ENCODE results near the gene OR8G5.

The OR8G5 gene

DNA sequence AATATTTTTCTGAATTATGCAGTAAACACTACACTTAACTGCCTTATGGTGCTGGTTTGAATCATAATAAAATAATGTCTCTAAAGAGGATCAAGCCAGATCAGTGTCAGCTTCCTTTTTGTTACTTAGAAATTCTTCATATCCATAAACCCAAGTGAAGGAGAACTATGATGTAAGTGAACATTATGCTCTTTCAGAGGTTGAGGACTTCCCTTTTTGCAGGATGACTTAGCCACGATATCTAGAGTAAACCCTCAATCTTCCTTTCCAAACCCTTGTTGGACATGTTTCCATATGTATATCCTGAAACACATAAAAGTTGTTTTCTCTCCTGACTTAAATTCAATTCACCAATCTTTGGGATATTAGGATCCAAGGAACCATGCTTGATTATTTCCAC, 38.5 kb downstream of the OR8G5 start:
- DNase-seq = no peak

DNA sequence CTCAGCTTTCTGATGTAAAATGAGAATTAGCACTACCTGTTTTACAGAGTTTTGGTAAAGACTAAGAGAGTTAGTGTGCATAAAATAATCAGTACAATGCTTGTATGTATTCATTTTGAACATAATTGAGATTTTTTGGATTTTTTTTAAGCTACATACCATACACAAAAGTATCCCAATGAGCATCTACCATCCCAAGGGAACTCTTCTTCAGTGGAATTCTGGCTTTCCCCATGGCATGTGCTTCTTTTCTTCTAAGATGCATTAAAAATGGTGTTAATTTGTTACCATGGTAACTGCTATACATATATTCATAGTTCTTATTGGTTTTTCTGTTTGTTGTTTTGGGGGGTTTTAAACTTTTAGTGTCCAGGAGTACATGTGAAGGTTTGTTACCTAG, 39.8 kb downstream of the OR8G5 start:
- DNase-seq = no peak

DNA sequence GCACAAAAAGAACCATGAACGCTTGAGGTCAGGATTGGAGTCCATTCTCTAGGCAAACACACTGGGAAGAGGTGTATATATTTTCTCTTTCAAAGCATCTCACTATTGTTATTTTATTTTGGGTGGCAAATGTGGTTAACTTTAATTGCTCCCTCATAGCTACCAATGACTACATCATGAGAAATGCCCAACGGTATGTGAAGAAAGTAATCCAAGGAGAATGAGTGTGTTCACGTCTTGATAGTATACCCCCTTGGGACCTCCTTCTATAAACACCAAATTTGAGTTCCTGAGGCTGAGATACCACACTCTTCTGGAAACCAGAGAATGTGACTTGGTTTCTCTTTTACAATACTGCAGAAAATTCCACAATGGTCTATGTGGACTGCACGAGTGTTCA, 41.7 kb downstream of the OR8G5 start:
- no peak for DNase-seq

DNA sequence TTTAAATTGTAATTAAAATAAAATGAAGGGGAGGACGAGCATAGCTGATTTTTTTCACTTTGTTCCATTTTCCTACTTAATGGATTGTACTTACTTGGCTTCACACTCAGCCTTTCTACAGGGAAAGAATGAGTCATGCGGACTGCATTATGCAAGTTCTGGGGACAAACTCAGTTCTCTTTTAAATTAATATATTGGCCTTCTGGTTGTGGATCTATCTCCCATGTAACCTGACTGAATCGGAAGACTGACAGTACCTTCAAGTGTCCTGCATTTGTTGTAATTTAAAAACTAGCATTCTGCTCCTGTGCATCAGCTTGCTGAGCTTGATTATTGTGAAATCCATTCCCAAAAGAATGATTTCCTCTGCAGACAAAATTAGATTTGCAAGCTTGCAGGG, 45.4 kb downstream of the OR8G5 start:
- no peak for DNase-seq

DNA sequence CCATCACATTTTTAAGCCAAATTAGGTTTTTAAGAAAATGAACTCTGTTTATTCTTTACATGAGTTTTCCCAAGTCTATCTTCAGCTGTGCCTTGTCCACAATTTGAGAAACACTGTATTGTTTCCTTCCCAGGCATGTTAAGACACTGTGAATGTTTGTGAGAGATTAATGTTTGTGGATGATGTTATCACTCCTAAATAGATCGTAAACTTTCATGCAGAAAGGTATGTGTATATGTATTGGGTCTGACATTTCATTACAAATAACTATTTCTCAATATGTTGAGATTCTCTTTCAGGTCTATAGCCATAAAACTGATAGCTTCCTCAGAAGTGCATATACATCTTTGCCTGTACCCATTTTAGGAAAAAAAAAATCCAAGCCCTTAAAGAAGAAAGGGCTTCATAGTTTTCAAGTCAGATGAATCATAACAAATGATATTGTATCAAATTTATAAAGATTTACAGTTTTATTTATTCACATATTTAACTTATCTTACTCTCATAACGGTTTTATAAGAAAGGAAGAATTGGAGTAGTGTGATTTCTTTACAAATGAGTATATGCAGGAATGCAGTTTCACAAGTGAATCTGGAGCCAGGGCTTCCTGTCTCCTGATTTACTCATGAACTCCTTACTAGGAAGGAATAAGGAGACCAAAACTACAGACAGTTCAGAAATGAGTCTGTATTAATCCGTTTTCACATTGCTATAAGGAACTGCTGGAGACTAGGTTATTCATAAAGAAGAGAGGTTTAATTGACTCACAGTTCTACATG, 46.4 kb downstream of the OR8G5 start:
- DNase-seq = no peak

DNA sequence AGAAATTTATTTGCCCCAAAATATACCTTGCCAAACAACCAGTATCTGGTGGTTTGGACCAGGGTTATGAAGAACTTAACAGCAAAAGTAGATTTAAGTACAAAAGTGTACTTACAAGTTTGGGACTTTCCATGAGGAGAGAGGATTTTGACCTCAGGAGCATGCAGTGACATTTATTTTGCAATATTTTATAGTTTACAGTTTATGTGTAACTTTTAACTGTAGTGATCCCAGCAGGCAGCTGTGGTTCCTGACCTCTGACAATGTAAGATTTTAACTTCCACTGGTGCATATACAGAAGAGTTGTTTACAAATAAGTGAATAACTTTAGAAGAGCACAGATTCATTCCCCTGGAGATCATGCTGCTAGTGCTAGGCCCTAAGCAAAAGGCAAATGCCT, 50.9 kb downstream of the OR8G5 start:
- DNase-seq = no peak

DNA sequence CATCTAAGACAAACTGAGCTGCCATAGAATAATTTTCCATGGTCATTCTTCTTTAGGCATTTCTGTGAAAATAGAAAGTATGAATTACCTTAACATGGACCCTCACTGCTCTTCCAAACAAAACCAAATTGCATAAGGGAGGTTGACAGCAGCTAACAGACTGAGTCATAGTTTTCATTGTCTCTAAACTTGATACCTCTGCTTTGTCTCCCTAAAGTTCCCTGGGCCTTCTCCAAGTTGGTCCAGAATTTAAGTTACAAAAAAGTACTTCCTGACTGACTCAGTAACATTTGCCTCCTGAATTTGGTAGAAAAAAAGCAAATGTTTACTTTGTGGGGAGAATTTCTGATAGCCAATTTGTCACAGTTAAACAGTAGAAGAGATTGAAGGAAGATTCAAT, 54.5 kb downstream of the OR8G5 start:
- DNase-seq = no peak

DNA sequence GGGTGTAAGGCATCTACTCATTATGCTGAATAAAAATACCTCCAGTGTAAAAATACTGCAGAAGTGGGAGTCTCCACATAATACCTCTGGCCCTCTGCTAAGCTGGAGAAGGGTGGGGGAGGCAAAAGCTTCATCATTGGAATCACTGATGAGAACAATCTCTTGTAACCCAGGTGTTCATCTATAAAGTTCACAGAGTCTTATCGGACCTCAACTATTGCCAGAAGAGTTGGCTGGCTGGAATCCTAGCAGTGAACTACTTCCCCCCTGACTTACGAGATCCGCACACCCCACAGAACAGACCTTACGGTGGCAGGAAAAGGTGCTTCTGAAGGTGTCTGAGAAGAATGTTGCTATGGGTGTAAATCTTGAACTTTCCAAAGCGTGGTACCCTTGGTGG, 55.1 kb downstream of the OR8G5 start:
- no peak for DNase-seq

DNA sequence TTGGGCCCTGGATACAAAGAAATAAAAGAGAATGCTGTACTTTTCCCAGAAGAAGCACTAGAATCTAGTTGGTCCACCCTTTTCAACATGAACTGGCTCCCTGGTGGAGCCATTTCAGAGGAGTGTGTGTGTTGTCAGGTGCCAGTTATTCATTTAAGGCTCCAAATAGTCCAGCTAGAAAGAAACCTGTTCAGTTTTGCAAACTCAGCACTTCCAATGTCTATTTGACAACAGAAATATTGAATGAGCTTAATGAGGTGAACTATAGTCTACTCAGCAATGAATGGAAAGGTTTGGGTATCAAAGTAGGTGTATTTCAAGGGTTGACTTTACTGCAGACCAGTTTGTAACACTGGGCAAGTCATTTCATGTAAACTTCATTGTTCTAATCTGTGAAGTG, 55.5 kb downstream of the OR8G5 start:
- DNase-seq = no peak

DNA sequence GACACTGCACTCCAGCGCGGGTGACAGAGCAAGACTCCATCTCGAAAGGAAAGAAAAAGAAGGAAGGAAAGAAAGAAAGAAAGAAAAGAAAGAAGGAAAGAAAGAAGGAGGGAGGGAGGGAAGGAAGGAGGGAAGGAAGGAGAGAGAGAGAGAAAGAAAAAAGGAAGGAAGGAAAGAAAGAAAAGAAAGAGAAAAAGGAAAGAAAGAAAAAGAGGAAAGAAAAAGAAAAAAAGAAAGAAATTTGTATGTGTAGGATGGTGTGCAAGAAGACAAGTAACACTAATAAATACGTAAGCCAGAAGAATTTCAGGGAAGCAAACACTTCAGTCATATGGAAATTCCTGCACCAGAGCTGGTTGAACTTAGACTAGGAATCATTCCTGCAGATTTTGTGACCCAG, 57.0 kb downstream of the OR8G5 start:
- no peak for DNase-seq

DNA sequence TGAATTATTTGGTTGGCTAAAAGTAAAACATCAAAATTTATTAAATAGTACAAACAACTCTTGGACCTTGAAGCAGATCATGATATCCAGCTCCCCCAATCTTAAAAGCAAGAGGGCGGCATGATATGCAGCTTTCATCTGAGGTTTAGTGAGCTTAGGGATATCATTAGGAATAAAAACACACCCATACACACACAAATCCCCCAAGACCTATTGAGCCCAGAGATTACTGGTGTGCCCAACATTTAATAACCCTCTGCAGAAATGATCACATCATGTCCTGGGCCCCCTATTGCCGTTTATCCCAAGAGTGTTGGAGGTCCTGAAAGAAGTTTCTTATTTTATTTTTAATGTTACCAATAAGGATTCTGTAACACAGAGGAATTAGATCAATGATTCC, 57.7 kb downstream of the OR8G5 start, which contains the start of gene OR8D1:
OR8D1 (minus strand) TSS at position 101 of the 400 bp plus-strand sequence. CDS start 3,183 bp downstream, outside the sequence.
- DNase-seq = no peak

DNA sequence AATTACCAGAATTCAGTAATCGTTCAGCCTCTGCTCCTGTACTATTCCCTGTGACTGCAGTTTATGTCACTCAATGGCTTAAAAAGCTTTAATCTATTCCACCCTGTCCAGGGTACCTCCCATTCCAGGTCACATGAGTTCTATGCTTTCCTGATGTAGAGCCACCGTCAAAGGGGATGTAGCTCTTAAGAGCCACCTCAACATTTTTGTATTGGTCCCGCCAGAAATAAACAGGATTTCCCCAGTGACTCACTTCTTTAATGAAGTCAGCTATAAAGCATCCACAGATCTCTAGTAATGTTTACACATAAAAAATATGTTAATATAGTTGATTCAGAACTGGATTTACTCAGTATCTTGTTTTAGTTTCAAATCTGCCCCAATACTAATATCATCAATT, 58.9 kb downstream of the OR8G5 start:
- DNase-seq = no peak

All from NCI-H187 (cell line).